Iris pigment epithelial cell (primary cell): Measurements from ENCODE around the gene XYLT1.
A peak's percentile ranks its signal among the peaks of the same experiment; 100 is the strongest.
"Not testable (repeated sequence)": the region's sequence is repeated elsewhere in the genome, so short reads cannot be mapped to it uniquely, and the experiment has no call there.

ENCODE experiments used
- DNase-seq: peaks from one replicate; pipeline ENCODE4 v3.0.0-alpha.2; 2011; ENCODE audit warnings: low read depth

XYLT1 gene, protein sequence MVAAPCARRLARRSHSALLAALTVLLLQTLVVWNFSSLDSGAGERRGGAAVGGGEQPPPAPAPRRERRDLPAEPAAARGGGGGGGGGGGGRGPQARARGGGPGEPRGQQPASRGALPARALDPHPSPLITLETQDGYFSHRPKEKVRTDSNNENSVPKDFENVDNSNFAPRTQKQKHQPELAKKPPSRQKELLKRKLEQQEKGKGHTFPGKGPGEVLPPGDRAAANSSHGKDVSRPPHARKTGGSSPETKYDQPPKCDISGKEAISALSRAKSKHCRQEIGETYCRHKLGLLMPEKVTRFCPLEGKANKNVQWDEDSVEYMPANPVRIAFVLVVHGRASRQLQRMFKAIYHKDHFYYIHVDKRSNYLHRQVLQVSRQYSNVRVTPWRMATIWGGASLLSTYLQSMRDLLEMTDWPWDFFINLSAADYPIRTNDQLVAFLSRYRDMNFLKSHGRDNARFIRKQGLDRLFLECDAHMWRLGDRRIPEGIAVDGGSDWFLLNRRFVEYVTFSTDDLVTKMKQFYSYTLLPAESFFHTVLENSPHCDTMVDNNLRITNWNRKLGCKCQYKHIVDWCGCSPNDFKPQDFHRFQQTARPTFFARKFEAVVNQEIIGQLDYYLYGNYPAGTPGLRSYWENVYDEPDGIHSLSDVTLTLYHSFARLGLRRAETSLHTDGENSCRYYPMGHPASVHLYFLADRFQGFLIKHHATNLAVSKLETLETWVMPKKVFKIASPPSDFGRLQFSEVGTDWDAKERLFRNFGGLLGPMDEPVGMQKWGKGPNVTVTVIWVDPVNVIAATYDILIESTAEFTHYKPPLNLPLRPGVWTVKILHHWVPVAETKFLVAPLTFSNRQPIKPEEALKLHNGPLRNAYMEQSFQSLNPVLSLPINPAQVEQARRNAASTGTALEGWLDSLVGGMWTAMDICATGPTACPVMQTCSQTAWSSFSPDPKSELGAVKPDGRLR

DNA sequence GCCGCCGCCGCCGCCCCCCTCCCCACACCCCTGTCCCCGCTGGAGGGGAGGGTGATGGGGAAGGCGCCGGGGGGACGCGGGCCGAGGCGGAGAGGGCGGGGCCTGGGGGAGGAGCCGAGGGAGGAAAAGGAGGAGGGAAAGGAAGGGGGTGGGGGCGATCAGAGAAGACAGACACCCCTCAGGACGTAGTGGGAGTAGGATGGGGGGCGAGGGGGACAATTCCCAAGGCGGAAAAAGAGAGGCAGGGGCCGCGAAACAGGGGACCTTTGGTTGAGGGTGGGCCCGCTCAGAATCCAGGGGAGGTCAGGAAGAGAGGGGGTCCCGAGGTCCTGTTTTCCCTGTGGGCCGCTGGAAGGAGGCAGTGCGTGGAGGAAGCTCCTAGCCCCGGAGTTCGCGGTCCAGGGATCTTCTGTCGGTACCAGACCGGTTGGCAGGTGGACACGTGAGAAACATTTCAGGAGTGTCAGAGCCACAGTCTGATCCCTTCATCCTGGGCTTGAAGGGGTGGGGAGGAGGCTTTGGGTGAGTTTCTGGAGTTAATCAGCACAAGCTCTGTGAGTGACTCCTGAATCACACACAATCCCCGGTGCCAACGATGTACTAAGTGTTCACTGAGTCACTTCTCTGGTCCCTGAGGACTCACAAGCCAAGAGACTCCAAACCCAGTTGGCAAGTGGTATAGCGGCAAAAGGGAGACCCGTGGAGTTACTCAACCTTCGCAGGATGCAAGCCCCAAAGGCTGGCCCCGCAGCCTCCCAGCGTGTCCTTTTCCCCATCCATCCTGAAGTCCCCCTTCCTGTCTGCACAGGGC lies at the start of gene XYLT1:
XYLT1 (minus strand) TSS at position 53 of the 811 bp plus-strand sequence. CDS start 164 bp downstream, outside the sequence.
- DNase-seq = peak; percentile 30

- no peak for DNase-seq
Measured at GRCh38 chr16:17520111-17520510, 49.4 kb upstream of the XYLT1 start.

- DNase-seq = no peak
Measured at GRCh38 chr16:17519101-17519955, 48.6 kb upstream of the XYLT1 start.

DNA sequence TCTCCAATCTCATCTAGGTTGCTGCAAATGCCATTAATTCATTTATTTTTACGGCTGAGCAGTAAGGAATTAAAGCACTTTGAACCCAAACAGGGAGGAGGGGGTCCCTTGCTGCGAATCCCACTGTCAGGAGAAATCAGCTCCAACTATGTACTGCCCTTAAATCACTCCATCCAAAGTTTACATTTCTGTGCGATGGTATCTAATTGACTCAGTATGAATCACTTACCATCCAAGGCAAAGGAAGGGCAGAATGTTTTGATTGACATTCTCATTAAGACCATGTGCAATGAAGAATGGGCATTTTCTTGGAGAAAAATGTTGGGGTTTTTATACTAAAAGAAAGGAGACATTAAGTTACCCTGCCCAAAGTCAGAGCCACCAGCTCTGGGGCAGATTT lies 47.7 kb upstream of the XYLT1 start:
- DNase-seq = peak; percentile 13

DNA sequence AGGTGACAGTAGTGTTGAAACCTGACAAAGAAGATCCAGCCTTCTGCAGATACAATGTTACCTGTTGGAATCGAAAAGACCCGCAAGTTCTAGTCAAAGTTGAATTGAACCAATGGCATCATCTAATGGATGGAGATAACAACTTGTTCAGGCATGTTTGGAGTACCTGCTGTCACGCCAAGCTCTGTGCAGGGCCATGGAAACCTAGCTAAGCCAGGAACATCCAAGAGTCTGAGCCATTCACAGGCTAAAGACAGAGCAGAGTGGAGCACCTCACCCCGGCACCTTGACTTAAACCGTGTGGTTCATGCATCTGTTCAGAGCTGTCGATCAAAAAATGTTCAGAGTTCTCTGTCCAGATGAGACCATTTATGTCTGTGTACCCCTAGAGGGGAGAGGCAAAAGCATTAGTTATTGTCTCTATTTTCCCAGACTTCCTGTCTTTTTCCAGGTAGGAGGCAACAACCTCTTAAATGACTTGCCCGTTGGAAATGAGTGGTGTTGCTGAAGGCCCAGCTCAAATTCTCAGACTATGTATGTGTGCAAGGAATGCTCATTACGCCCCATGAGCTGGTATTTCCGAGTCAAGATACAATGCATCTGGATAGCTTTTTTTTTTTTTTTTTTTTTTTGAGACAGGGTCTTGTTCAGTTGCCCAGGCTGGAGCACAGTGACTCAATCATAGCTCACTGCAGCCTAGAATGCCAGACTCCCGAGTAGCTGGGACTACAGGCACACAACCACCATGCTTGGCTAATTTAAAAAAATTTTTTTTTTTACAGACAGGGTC lies 44.9 kb upstream of the XYLT1 start:
- DNase-seq = peak; percentile 2

DNA sequence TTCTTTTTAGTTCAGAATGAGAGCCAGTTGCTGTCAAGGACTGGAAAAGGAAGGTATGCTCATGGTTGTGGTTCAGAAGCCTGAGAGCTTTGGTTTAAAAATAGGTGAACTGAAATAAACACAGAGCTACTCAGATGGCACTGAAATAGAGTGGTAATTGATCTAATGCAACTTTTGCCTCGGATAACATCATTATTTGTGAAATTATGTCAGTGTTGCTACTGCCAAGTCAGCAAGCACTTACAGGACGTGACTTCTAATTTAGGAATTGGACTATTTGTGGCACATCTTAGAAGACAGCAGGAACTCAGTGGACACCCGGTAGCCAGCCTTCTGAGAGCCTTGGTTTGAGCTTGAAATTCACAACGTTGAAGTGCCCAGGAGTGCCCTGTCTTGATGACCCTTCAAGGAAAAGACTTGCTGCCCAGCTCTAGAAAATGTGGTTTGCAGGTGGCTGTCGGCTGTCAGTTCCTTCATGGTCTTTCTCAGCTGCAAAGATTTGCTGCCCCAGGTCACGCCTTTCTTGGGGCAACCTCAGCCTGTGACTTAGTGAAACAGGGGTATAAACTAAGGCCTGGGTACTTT lies 42.0 kb upstream of the XYLT1 start:
- DNase-seq = no peak

- DNase-seq = no peak
Measured at GRCh38 chr16:17511340-17511739, 40.6 kb upstream of the XYLT1 start.

- no peak for DNase-seq
Measured at GRCh38 chr16:17510567-17510966, 39.8 kb upstream of the XYLT1 start.

DNA sequence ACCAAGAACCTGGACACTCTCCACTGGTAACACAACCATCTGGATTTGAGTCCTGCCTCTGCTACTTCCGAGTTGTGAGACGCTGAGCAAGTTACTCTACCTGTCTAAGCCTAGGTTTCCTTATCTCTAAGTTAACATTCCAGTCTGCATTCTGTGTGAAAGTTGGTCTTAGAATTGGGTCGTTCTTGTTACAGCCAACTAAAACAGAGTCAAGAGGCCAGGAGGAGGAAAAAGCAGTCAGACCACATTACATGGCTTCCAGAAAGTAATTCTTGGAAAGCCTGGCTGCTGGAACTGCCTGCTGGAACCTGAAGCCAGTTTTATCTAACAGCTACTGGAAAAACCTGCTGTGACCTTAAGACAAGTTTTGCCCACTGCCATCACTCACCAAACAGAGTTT lies 38.4 kb upstream of the XYLT1 start:
- no peak for DNase-seq

GRCh38 chr16:17508303-17508702 lies 37.5 kb upstream of the XYLT1 start:
- DNase-seq = no peak

DNA sequence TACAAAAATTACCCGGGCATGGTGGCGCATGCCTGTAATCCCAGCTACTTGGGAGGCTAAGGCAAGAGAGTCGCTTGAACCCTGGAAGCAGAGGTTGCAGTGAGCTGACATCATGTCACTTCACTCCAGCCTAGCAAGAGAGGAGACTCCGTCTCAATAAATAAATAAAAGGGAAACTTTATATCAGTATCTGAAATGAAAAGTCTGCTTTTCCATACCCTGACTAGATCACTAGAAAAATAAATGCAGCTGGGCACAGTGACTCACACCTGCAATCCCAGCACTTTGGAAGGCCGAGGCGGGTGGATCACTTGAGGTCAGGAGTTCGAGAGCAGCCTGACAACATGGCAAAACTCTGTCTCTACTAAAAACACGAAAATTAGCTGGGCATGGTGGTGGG lies 36.8 kb upstream of the XYLT1 start:
- DNase-seq = not testable (repeated sequence)

GRCh38 chr16:17505828-17506227 lies 35.1 kb upstream of the XYLT1 start:
- DNase-seq = not testable (repeated sequence)

- no peak for DNase-seq
Measured at GRCh38 chr16:17504050-17504449, 33.3 kb upstream of the XYLT1 start.

GRCh38 chr16:17503331-17503730 lies 32.6 kb upstream of the XYLT1 start:
- DNase-seq = no peak

- DNase-seq = no peak
Measured at GRCh38 chr16:17501321-17501720, 30.6 kb upstream of the XYLT1 start.

- DNase-seq = no peak
Measured at GRCh38 chr16:17499223-17499902, 28.6 kb upstream of the XYLT1 start.

DNA sequence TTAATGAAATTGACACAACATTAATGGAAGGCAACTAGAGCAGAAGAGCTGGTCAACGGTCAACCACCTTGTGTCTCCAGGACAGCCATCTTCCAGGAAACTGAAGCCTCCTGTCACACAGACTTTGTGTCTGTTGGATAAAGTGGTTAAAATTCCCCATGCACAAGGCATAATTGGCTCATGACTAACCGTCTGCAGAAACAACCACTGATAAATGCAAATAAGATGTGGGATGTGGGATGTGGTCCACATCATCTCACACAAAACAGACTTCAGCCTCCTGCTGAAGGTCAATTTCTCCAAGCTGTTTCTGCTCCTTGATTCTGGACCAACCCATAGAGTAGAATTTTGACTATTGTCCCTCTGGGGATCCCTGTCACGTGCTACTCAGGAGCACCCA lies 26.9 kb upstream of the XYLT1 start:
- no peak for DNase-seq

DNA sequence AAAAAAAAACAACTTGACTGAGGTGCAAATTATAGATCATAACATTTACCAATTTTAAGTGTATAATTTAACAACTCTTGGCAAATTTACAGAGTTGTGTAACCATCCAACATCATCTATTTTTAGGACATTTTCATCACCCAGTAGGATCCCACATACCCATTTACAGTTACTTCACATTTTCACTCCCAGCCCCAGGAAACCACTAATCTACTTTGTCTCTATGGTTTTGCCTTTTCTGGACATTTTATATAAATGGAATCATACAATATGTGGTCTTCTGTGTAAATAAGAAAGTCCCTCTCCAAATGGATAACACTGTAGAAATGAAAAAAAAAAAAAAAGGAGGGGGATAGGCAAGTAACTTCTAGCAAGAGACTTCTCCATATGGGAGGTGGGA lies 26.1 kb upstream of the XYLT1 start:
- no peak for DNase-seq

GRCh38 chr16:17493012-17493411 lies 22.3 kb upstream of the XYLT1 start:
- no peak for DNase-seq
